Measurements from ENCODE around the gene FGFR1OP2.

Gene FGFR1OP2

GRCh38 chr12:27012239-27012981 is 74.1 kb downstream of the FGFR1OP2 start:
- no peaks in the 10 kb centered on the region for H3K36me3 ChIP-seq
- H3K4me3 ChIP-seq = peak overlapping the region; percentile 81 to 88
- peaks cover 4 to 54% (median 31%) of the 10 kb centered on the region in 4 donors for H3K4me1 ChIP-seq
- H3K9me3 ChIP-seq = no peaks in the 10 kb centered on the region
- no peak for DNase-seq
- no peaks in the 10 kb centered on the region for H3K27me3 ChIP-seq
- TF ChIP-seq CTCF (IDR thresholded peaks at IDR 0.05) = no peak
- H3K27ac ChIP-seq = peak overlapping the region; percentile 86 to 90
- intact Hi-C loops (cut with DNase I; ENCODE audit: low total_unique reads) = loop anchor here (10.0 kb wide), 1 partner anchor 178 kb away; the partner anchor contains the start of gene ITPR2

GRCh38 chr12:27012982-27013255 is 74.6 kb downstream of the FGFR1OP2 start:
- no peaks in the 10 kb centered on the region for H3K36me3 ChIP-seq
- H3K27me3 ChIP-seq = no peaks in the 10 kb centered on the region
- intact Hi-C loops (cut with DNase I; ENCODE audit: low total_unique reads) = loop anchor here (10.0 kb wide), 1 partner anchor 178 kb away; the partner anchor contains the start of gene ITPR2
- peak overlapping the region; percentile 86 to 90 for H3K27ac ChIP-seq
- no peak for TF ChIP-seq CTCF (IDR thresholded peaks at IDR 0.05)
- no peaks in the 10 kb centered on the region for H3K9me3 ChIP-seq
- H3K4me1 ChIP-seq = peaks cover 4 to 54% (median 31%) of the 10 kb centered on the region in 4 donors
- H3K4me3 ChIP-seq = peak overlapping the region; percentile 81 to 88
- no peak for DNase-seq

- Histone ChIP-seq H3K4me1 (peaks cover 4 to 54% (median 31%) of the 10 kb centered on the region in 4 donors), H3K27ac (peak overlapping the region; percentile 86 to 90), H3K36me3 (no peaks in the 10 kb centered on the region), H3K27me3 (no peaks in the 10 kb centered on the region), H3K9me3 (no peaks in the 10 kb centered on the region), H3K4me3 (peak overlapping the region; percentile 81 to 88)
- intact Hi-C loops (cut with DNase I; ENCODE audit: low total_unique reads) = loop anchor here (2.0 to 10.0 kb wide), 2 partner anchors 75 to 179 kb away; partner anchors contain the start of genes FGFR1OP2 and ITPR2
- peak in 1 of 2 donors; percentile 35 for DNase-seq
- no peak for TF ChIP-seq CTCF (IDR thresholded peaks at IDR 0.05)
These were observed 75.4 kb downstream of the FGFR1OP2 start for GRCh38 chr12:27013611-27014084.

- intact Hi-C loops (cut with DNase I; ENCODE audit: low total_unique reads) = loop anchor here (2.0 to 10.0 kb wide), 2 partner anchors 75 to 179 kb away; partner anchors contain the start of genes FGFR1OP2 and ITPR2
- Histone ChIP-seq H3K27ac (peak within 1 kb of the TSS; percentile 86 to 90), H3K27me3 (no peaks in the 10 kb centered on the region), H3K4me3 (peak within 1 kb of the TSS; percentile 81 to 88), H3K9me3 (no peaks in the 10 kb centered on the region), H3K4me1 (peaks cover 4 to 54% (median 31%) of the 10 kb centered on the region in 4 donors), H3K36me3 (no peaks in the 10 kb centered on the region)
- TF ChIP-seq CTCF (IDR thresholded peaks at IDR 0.05) = peak; percentile 96 to 97
- DNase-seq = peak; percentile 94 to 95
These were observed 76.0 kb downstream of the FGFR1OP2 start, which contains the start of gene TM7SF3 for GRCh38 chr12:27014085-27014858. Gene TM7SF3 (minus strand): TSS chr12:27014384. CDS start chr12:27014168, 216 bp downstream.

- DNase-seq = no peak
- H3K36me3 ChIP-seq = no peaks in the 10 kb centered on the region
- H3K4me3 ChIP-seq = peak overlapping the region; percentile 81 to 88
- H3K9me3 ChIP-seq = no peaks in the 10 kb centered on the region
- peak overlapping the region; percentile 86 to 90 for H3K27ac ChIP-seq
- H3K4me1 ChIP-seq = peaks cover 4 to 46% (median 28%) of the 10 kb centered on the region in 4 donors
- no peak for TF ChIP-seq CTCF (IDR thresholded peaks at IDR 0.05)
- intact Hi-C loops (cut with DNase I; ENCODE audit: low total_unique reads) = loop anchor here (2.0 to 10.0 kb wide), 2 partner anchors 76 to 180 kb away; partner anchors contain the start of genes FGFR1OP2 and ITPR2
- H3K27me3 ChIP-seq = no peaks in the 10 kb centered on the region
These were observed 76.8 kb downstream of the FGFR1OP2 start for GRCh38 chr12:27014859-27015729.
